Measurements from ENCODE around the gene NT5C3B.

DNA sequence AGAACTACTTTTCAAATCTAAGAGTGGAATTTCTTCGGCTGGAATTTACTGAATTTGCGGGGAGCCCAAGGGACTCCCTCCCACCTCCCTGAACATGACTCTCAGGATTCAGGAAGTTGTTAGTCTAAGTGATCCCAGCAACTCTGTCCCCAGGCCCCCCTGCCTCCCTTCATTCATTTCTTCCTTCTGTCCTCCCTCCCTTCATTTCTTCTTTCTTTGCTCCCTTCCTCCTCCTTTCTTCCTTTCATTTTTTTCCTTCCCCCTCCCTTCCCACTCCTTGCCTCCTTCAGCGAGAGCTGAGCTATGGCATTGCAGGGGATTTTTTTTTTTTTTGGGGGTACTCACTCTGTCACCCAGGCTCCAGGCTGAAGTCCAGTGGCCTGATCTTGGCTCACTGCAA is 38.7 kb downstream of the NT5C3B start:
- TF ChIP-seq, protein P1, sequence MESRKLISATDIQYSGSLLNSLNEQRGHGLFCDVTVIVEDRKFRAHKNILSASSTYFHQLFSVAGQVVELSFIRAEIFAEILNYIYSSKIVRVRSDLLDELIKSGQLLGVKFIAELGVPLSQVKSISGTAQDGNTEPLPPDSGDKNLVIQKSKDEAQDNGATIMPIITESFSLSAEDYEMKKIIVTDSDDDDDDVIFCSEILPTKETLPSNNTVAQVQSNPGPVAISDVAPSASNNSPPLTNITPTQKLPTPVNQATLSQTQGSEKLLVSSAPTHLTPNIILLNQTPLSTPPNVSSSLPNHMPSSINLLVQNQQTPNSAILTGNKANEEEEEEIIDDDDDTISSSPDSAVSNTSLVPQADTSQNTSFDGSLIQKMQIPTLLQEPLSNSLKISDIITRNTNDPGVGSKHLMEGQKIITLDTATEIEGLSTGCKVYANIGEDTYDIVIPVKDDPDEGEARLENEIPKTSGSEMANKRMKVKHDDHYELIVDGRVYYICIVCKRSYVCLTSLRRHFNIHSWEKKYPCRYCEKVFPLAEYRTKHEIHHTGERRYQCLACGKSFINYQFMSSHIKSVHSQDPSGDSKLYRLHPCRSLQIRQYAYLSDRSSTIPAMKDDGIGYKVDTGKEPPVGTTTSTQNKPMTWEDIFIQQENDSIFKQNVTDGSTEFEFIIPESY (IDR thresholded peaks at IDR 0.05), result no peak
- no peak for TF ChIP-seq YY1 (IDR thresholded peaks at IDR 0.05)
- TF ChIP-seq, protein P2, sequence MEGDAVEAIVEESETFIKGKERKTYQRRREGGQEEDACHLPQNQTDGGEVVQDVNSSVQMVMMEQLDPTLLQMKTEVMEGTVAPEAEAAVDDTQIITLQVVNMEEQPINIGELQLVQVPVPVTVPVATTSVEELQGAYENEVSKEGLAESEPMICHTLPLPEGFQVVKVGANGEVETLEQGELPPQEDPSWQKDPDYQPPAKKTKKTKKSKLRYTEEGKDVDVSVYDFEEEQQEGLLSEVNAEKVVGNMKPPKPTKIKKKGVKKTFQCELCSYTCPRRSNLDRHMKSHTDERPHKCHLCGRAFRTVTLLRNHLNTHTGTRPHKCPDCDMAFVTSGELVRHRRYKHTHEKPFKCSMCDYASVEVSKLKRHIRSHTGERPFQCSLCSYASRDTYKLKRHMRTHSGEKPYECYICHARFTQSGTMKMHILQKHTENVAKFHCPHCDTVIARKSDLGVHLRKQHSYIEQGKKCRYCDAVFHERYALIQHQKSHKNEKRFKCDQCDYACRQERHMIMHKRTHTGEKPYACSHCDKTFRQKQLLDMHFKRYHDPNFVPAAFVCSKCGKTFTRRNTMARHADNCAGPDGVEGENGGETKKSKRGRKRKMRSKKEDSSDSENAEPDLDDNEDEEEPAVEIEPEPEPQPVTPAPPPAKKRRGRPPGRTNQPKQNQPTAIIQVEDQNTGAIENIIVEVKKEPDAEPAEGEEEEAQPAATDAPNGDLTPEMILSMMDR (IDR thresholded peaks at IDR 0.05; ENCODE audit: low read depth, low read length, missing input control), result no peak
- TF ChIP-seq TAF1 (conservative IDR thresholded peaks at IDR 0.05), result no peak
- TF ChIP-seq EGR1 (IDR thresholded peaks at IDR 0.05; ENCODE audit: low read depth in 2 of 2), result no peak
- no peak for TF ChIP-seq RAD21 (IDR thresholded peaks at IDR 0.05)
- TF ChIP-seq HNF4A (conservative IDR thresholded peaks at IDR 0.05), result no peak
- no peak for TF ChIP-seq SP1 (IDR thresholded peaks at IDR 0.05)
- TF ChIP-seq, protein P3, sequence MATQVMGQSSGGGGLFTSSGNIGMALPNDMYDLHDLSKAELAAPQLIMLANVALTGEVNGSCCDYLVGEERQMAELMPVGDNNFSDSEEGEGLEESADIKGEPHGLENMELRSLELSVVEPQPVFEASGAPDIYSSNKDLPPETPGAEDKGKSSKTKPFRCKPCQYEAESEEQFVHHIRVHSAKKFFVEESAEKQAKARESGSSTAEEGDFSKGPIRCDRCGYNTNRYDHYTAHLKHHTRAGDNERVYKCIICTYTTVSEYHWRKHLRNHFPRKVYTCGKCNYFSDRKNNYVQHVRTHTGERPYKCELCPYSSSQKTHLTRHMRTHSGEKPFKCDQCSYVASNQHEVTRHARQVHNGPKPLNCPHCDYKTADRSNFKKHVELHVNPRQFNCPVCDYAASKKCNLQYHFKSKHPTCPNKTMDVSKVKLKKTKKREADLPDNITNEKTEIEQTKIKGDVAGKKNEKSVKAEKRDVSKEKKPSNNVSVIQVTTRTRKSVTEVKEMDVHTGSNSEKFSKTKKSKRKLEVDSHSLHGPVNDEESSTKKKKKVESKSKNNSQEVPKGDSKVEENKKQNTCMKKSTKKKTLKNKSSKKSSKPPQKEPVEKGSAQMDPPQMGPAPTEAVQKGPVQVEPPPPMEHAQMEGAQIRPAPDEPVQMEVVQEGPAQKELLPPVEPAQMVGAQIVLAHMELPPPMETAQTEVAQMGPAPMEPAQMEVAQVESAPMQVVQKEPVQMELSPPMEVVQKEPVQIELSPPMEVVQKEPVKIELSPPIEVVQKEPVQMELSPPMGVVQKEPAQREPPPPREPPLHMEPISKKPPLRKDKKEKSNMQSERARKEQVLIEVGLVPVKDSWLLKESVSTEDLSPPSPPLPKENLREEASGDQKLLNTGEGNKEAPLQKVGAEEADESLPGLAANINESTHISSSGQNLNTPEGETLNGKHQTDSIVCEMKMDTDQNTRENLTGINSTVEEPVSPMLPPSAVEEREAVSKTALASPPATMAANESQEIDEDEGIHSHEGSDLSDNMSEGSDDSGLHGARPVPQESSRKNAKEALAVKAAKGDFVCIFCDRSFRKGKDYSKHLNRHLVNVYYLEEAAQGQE (IDR thresholded peaks at IDR 0.05), result no peak
- TF ChIP-seq, protein P4, sequence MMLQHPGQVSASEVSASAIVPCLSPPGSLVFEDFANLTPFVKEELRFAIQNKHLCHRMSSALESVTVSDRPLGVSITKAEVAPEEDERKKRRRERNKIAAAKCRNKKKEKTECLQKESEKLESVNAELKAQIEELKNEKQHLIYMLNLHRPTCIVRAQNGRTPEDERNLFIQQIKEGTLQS (IDR thresholded peaks at IDR 0.05), result no peak
- no peak for TF ChIP-seq RXRA (IDR thresholded peaks at IDR 0.05)

All from liver (tissue), 3 donors.